Stimulated activated CD4-positive, alpha-beta T cell treated with anti-CD3 and anti-CD28 coated beads, Interleukin-1b, Interleukin-23, amount 100 ng/mL, for 1 hour (primary cell): ENCODE results near the gene DPCD.

Experiments used
- DNase-seq, 2 donors: peaks; one replicate each; pipeline ENCODE4 v3.0.0-alpha.2; 2020; ENCODE audit warnings: low read depth in 2 of 2

The DPCD gene

DNA sequence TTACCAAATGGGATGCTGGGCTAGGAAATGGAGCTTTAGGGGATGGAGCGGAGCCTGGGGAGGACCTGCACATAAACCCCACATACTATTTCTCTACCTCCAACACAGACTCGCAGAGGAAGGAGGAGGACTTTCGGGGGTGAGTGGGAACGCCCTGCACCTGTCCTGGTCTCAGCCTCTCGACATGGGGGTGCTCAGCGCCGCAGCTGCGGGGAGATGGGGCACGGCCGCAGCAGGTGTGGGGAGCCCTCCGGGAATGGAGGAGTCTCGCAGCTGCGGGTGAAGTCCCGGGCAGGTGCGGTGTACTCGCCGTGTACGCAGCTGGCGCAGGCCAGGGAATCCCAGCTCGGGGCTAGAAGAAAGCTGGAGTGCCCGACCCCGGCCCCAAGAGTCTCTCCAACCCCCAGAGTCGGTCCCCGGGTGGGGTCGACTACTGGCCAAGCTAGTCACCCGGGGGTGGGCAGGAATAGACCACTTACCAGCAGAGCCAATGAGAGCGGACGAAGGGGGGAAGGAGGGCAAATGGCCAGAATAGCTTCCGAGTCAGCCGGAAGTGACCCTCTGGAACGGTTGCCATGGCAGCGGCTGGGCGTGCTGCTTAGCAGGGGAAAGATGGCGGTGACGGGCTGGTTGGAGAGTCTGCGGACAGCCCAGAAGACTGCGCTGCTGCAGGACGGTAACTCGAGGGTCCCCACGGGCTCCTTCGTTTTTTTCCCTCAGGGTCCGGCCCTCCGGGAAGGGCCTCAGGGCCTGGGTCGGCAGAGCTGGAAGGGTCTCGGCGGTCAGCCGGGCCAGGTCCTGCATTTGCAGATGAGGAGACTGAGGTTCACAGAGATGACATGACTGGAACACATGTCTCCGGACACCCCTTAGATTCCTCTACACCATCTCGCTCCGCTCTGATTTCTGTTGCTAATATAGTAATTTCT, at the start of gene DPCD, which contains the start of gene POLL:
Gene DPCD, plus strand, starts transcription at position 597 of the 929 bp plus-strand sequence. Its CDS starts 16 bp downstream, at position 613.
Gene POLL, minus strand, starts transcription at position 533 of the 929 bp plus-strand sequence. CDS start 897 bp downstream, outside the sequence.
- peak; percentile 72 to 82 for DNase-seq

DNA sequence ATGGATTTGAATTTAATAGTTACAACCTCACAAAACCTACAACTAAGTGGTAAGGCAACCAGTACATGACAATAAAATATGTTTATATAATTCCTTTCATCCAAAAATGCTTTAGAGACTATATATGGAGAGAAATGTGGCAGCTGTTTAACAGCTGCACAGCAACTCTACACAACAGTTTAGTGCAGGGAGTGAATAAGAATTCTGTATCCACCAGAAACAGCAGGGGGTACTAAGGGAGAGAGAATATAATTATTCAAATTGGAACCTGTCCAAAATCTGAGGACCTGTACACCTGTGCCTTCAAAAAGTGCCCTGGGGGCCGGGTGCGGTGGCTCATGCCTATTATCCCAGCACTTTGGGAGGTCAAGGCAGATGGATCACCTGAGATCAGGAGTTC, 49.7 kb upstream of the DPCD start:
- DNase-seq: no peak

DNA sequence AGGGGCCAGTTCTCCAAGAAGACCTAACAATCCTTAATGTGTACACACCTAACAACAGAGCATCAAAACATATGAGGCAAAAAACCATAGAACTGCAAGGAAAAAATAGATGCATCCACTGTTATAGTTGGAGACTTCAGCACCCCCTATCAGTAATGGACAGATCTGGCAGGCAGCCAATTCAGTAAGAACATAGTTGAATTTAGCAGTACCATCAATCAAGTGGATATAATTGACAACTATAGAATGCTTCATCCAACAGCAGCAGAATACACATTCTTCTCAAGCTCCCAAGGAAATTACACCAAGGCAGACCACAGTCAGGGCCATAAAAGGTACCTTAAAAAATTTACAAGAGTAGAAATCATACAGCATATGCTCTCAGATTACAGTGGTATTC, 42.2 kb upstream of the DPCD start:
- DNase-seq: no peak

DNA sequence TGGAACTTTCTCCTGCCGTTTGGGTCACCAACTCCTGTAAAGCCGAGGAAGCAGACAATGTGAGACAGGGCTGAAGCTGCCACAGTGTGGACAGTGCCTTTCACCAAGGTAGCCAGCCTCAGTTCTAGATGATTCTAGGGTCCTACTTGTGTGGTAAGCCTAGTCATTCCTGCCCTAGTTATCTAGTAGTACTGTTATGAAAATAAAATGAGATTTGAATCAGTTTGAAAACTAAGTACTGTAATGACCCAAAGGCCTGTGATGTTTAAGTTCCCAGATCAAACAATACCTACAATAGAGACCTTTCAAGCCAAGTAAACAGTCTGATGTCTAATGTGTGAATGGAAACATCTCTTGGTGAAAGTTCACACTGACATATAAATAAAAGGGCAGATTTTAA, 37.2 kb upstream of the DPCD start:
- DNase-seq: no peak

DNA sequence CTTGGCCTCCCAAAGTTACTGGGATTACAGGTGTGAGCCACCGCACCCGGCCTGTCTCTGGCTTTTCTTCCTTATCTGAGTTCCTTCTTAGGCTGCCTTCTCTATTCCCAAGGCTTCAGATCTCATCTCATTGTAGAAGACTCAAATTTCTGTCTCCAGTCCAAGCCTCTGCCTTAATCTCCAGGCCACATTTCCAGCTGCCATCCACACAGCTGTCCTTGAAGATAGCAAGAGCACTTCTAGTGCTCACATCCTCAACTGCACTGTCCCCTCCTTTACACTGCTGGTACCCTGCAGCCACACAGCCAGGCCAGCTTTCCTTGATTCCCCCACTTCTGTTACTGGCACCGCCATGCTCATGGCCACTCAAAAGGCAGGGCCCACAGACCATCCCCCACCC, 35.7 kb upstream of the DPCD start:
- DNase-seq: no peak

DNA sequence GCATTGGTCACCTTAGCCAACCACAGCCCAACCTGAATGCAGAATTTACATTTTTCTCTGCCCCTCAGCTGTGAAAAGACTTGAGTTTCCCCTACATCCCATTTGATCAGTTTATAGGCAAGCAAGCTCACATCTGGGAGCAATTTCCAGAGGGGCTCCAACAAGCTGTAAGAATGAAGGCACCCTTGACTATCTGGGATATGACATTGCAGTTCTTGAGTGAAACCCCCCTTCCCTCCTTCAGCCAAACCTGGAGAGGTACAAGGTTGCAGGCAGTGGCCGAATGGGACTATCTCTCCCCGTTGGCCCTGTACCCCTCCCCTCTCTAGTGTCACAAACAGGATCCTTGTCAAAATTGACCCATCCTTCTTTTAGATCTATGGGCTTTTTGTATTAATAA, 30.6 kb upstream of the DPCD start:
- DNase-seq: no peak

DNA sequence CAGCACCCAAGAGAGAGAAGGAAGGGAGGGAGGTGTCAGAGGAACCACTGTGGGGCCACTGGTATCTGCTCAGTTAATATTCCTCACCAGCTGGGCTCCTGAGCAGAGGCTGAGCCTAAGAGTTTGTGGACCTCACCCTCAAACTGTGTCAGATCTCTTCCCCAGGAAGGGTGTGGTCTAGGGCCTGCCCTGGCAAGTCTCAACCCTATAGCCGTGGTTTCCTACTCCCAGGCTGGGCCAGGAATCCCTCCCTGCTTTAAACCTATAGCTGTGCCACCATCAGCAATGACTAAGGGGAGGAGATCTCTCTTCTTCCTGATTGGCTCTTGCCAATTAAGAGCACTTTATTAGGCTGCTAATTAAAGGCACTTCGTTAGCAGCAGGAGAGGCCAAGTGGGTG, 29.9 kb upstream of the DPCD start:
- no peak for DNase-seq

DNA sequence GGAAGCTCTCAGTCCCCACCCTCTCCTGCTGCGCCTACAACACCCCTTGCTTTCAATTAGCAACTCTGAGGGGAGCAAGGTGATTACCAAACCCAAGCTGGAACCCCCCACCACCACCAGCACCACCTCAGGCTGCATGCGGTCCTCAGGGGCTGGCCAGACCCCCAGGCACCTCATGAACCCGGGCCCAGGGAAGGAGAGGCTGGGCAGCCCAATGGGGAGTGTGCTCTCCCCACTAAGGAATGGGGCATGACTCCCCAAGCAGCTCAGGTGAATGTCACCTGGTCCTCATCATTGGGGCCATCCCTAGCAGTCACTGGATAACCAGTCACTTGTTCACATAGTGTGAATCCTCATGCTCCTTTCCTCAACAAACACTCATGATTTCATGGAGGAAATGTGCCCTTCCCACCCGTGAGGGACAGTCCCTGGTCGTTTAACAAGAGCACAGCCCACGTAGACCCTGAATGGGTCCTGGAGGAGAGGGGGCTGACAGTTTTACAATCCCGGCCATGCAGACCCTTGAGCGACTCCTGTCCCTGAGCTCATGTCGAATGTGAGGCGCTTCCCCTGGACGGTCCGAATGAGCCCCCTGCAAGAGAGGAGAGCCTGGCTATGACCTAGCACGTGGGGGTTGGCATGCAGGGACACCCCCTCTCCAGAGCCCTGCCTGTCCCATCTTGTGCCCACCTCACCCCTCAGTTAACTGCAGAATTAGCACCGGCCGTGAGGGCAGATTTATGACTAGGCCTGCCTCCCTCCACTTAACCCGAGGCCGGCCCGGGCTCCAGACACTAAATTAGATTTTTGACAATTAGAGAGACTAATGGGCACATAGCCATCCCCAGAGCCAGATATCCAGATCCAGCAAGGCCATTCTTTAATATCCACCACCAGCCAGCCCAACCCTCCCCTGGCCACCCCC, 29.2 kb upstream of the DPCD start:
- DNase-seq: no peak

DNA sequence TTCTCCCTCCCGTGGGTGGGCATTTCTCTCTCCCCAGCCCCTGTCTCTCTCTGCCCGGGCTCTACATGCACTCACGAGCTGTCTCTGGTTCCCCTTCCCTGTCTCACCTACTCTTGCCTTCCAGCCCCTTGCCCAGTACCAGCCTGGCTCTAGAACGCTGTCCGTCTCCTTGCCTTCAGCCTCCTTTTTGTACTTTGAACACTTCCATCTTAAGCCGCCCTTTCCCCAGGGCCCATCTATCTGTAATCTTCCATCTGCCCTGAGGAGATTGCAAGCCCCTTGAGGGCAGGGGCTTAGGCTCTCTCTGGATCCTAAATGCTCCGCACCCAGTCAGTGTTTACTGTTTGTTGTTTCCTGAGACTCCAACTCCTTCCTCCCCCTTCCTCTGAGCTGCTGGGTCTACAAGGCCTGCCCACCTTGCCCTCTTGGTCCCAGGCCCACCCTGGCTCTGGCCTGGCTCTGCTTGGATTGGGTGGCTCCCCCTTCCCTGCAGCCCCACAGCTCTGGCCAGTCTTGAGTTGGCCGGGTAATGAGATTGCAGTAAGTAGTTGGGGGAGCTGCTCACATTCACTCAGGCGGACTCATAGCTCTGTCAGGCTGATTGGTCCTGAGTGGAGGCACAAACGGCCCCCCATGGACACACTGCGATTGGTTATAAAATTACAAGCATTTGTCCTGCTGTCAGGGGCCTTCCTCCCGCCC, 28.4 kb upstream of the DPCD start:
- no peak for DNase-seq

DNA sequence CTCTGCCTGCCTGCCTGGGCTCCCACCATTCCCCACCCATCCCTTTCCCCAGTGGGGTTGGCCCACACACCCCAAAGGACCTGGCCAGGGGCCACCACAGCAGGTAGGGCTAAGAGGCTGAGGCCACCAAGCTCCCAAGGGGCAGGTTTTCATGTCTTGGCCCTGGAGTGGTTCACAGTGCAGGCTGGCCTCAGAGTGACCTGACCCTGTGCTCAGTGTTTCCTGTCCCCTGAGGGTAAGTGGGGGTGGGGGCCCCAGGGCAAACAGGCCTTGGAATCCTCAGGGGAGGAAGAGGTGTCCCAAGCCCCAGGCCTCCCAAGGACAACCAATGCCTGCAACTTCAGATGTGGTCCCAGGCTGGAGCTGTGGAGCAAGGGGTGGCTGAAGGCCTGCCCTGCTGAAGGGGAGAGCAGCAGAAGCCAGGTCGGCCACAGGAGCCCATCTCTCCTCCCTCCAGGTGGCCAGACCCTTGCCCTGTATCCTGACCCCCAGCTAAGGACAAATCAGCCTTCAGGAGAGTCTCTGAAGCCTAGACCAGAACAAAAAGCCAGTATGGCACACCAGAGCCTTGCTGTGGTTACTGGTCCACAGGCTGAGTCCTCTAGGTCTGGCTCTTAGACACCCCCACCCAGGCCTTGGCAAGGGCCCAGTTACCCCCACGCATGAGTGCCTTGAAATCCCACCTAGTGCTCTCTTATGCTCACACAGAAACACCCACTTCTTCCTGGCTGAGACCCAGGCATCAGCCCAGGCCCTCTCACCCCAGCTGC, 27.6 kb upstream of the DPCD start:
- no peak for DNase-seq

DNA sequence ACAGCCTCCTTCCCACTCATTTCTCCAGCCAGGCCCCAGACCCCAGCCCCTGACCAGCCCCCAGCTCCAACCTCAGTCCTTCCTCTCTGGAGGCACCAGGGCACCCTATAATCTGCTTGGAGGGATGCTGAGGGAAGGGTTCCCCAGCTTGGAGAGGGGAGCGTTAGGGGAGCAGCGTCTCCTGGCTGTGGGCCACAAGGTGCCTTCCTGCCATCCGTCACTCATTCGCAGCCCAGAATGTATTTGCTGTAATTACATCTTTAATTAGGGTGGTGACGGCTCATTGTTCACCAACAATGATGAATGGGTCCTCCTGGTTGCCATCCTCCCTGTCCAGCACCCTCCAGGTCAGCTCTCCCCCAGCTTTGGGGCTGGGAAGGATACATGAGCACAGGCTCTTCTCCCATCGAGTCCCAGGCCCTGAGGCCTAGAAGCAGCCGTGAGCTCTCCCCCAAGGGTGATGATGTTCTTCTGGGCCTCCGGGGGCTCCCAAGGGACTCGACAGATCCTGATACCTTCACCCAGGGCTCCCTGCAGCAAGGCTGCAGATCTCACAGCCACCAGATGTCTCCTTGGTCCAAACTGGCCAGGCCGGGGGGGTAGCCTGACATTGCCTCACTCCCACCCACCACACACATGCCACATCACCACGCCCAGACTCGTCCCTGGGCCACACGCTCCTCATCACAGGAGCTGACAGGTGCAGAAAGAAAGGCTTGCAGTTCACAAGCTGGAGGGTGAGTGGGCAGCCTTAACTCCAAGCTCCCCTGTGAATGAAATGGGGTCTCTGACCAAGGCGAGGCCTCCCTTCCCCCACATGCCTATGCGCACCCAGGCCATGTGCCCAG, 26.8 kb upstream of the DPCD start:
- DNase-seq: no peak

DNA sequence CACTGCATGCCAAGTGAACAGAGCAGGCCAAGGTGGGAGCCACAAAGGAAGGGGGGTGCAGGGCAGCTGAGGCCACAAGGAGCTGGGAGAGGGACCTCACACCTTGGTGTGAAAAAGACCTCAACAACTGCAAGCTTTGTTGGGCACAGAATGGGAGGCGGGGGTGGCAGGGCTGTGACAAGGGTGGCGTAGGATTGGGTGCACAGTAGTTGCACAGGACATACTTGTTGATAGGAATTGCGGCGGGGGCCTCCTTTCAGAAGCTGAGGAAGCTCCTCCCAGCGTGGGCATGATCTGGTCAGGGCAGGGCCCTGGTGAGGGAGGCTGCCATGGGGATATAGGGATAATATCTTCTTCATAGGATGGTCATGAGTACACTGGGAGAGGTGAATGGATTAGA, 25.9 kb upstream of the DPCD start:
- no peak for DNase-seq

DNA sequence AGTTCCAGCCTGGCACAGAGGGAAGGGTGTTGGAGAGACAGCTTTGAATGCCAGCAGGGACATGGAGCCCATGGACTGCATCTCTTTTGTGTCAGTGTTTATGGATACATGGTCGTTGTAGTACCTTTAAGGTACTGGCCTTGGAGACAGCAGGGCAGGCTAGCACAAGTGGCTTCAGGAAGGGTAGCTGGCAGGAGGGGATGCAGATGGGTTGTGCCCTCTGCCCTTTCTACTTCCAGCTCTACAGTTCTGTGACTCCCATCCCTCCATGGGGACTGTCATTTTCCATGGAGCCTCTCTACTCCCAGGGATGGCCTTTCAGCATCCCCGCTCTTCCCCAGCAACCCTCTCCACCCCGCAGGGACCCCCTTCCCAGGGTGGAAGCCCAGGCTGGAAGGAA, 25.1 kb upstream of the DPCD start:
- no peak for DNase-seq

DNA sequence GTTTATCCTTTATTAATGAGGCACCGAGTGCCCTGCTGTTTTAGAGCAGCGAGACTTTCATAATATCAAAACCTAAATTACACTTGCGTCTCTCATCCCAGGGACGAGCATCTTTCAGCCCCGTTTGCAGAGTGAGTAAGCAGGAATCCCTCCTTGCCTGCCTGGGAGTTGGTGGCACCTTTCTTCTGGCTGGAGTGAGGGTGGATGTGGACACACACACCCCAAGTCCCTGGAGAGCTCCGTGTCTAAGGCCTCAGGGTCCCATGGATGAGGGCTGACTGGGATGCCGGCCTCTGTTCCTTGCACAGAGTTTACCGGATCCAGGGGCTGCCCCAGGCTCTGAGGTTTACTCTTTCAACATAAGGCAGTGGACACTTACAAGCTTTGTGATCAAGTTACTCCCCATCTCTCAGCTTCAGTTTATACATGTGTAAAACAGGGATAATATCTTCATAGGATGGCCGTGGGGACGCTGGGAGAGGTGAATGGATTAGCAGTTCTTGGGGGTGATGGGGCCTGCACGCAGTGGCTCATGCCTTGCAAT, 24.6 kb upstream of the DPCD start:
- no peak for DNase-seq

DNA sequence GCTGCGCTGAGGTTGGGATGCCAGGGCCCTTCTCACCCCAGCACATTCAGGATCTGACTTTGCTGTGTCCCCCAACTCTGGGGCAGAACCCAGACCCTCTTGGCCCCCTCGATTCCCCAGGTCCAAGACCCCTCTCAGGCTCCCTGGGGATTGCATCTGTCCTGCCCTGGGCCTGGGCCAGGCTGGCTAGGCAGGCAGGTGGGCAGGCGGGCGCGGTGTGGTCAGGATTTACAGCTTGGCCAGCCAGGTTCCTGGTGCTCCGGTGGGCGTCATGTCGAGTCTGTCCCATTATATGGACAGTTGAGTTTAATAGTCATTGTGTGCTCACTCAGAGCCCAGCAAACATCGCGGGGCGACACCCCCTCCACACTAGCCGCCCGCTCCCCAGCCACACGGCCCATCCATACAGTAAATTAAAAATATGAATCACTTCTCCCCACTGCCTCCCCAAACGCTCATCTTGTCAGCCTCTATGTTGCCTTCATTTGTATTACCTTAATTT, 23.6 kb upstream of the DPCD start:
- no peak for DNase-seq

DNA sequence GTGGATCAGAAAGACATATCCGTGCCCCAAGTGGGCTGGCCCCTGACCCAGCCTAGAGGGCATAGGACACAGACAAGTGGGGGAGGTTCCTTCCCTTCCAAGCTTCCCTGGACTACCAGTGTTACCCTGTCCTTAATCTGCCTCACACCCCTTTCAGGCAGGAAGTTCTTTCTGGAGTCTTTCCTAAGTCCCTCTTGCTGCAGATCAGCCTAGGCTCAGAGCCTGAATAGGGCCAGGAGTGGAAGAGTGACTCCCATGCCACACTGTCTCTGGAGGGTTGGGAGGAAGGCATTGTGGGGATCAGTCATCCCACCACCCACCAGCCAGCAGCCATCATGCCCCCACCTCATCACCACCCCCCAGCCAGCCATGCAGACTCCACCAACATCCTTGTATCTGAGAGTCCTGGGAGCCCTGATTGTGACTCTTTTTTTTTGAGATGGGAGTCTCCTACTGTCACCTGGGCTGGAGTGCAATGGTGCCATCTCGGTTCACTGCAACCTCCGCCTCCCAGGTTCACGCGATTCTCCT, 22.7 kb upstream of the DPCD start:
- no peak for DNase-seq

DNA sequence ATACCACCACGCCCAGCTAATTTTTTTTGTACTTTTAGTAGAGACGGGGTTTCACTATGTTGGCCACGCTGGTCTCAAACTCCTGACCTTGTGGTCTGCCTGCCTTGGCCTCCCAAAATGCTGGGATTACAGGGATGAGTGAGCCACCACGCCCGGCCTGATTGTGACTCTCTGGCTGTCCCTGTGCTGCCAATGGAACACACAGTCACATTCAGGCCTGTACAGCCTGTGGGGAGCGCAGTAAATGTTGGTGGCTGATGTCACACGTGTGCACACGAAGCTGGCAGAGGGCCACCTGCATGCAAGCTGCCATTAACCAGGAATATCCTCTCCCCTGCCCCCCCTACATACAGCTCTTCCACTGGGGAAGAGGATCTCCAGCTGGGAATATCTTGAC, 22.2 kb upstream of the DPCD start:
- no peak for DNase-seq

DNA sequence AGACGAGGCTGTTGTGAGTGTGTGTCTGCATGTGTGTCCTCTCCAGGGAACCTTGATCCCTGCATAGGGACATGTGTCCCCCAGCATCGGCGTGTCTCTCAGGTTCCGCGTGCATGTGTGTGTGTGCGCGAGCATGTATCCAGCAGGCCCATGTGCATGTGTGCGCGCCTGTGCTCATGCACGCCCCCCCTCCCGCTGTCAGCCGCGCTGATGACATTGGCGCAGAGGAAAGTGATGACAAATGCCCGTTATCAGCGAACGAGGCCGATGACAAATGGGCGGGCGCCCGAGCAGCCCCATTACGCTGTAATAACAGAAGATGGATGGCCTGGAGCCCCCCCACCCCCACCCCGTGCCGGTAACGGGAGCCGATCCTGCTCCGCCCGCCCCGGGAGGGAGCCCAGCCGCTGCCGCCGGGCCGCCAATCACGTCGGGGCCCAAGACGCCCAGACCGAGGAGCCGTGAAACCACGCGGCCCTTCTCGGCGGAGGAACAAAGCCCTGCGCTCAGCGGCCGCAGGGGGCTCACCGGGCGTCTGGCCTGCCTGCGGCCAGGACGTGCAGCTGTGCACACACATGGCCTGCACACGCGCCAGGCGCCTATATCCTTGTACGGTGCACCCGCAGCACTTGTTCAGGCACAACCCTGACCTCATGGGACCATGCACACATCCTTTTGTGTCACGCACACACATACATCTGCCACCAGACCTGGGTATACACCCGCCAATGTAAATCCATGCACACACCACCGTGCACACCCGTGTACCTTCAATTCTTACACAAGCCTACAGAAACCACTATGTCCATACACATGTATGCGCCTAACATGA, 21.6 kb upstream of the DPCD start:
- DNase-seq: no peak
